Measurements from ENCODE around the gene CDH13. TPM values are rescaled to one million over a fixed set of nuclear protein-coding genes. Genes with fewer than 3 reads are reported as not detected.
A peak's percentile ranks its signal among the peaks of the same experiment; 100 is the strongest.

The CDH13 gene
- total and polyA plus RNA-seq, 9 of the 15 experiments (the other 6 are each of a cell fraction or from before 2014, with no cell fraction given): 0.03 TPM; not detected in 8

GRCh38 chr16:83807327-83807709, 1180.5 kb downstream of the CDH13 start:
- ChIA-PET CTCF (ENCODE audit: low intra/inter-chr PET ratio) (no interaction called here), POLR2A (interaction anchor here (1.0 to 1.8 kb wide), 3 partner anchors 10 to 82 kb away, joined by 3 read pairs; no protein-coding TSS in a partner anchor)
- Histone ChIP-seq H3K9ac (ENCODE audit: insufficient read depth in 1 of 2, low read depth in 2 of 2, low read length in 2 of 2) (peak overlapping the region; percentile 9 to 11; a peak in 2 of 4 replicates), H3K4me1 (replicated peaks in 1 of 2; ENCODE audit: control insufficient read depth in 2 of 2, insufficient read depth in 2 of 2, low read length in 2 of 2) (peaks cover 4 to 9% of the 10 kb centered on the region in 2 experiments; a peak in 4 of 5 replicates), H3K27ac (ENCODE audit: extremely low read depth, low read depth, low read length) (peak overlapping the region; percentile 25; the same call in 2 of the 3 replicates), H3K36me3 (ENCODE audit: control insufficient read depth, insufficient read depth, low read length) (peaks cover 33% of the 10 kb centered on the region), H2AFZ (ENCODE audit: low read depth, low read length) (peak overlapping the region; percentile 98), H4K20me1 (replicated peaks; ENCODE audit: control insufficient read depth, insufficient read depth, low read length) (peaks cover 6% of the 10 kb centered on the region; the same call in 1 of the 2 replicates), H3K79me2 (ENCODE audit: control insufficient read depth, insufficient read depth, low read length) (peaks cover 22% of the 10 kb centered on the region), H3K27me3 (ENCODE audit: control insufficient read depth in 2 of 2, insufficient read depth in 2 of 2, low read length in 2 of 2) (peaks cover 13 to 16% of the 10 kb centered on the region in 2 experiments), H3K9me1 (ENCODE audit: control insufficient read depth, insufficient read depth, low read length) (peaks cover 3% of the 10 kb centered on the region), H3K9me3 (replicated peaks; ENCODE audit: control insufficient read depth, insufficient read depth, low read depth, low read length) (no peaks in the 10 kb centered on the region), H3K4me2 (ENCODE audit: insufficient read depth, low read length) (peak overlapping the region; percentile 74), H3K4me3 (peak overlapping the region; percentile 90; the same call in 1 of the 2 replicates)
- ATAC-seq (peak; percentile 13), DNase-seq (ENCODE audit: extremely low read depth in 1 of 4, low spot score in 3 of 4) (no peak), FAIRE-seq (no peak)
- WGBS (ENCODE audit: insufficient coverage, low coverage, missing lambda C conversion rate): 43% methylated on average over 7 of the region's 8 CpGs
- intact Hi-C loops (cut with micrococcal nuclease) (no loop called here), in situ Hi-C loops (cut with MboI) (no loop called here)
- no TSS peak for BruUV-seq (replicated peaks)
- TF ChIP-seq ARHGAP35 (IDR thresholded peaks at IDR 0.05; ENCODE audit: partially characterized antibody): no peak
- TF ChIP-seq ZNF354B (CRISPR knock-in tag; IDR thresholded peaks at IDR 0.05): no peak
- TF ChIP-seq, protein P1, sequence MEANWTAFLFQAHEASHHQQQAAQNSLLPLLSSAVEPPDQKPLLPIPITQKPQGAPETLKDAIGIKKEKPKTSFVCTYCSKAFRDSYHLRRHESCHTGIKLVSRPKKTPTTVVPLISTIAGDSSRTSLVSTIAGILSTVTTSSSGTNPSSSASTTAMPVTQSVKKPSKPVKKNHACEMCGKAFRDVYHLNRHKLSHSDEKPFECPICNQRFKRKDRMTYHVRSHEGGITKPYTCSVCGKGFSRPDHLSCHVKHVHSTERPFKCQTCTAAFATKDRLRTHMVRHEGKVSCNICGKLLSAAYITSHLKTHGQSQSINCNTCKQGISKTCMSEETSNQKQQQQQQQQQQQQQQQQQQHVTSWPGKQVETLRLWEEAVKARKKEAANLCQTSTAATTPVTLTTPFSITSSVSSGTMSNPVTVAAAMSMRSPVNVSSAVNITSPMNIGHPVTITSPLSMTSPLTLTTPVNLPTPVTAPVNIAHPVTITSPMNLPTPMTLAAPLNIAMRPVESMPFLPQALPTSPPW (CRISPR knock-in tag; IDR thresholded peaks at IDR 0.05): no peak
- TF ChIP-seq HIVEP1 (CRISPR knock-in tag; IDR thresholded peaks at IDR 0.05): no peak
- TF ChIP-seq YY1 (IDR thresholded peaks at IDR 0.05; ENCODE audit: borderline replicate concordance in 1 of 3, control insufficient read depth in 1 of 3, extremely low read depth in 1 of 3, insufficient read depth in 3 of 3, insufficient read length in 1 of 3, insufficient replicate concordance in 2 of 3, low read depth in 1 of 3, low read length in 2 of 3): no peak
- TF ChIP-seq SRSF7 (optimal IDR thresholded peaks at IDR 0.05; ENCODE audit: low read depth, low read length): no peak
- TF ChIP-seq GATAD2A (IDR thresholded peaks at IDR 0.05): no peak
- TF ChIP-seq CCAR2 (IDR thresholded peaks at IDR 0.05; ENCODE audit: low read depth, low read length): no peak
- TF ChIP-seq ZZZ3 (IDR thresholded peaks at IDR 0.05): no peak
- TF ChIP-seq BRD9 (IDR thresholded peaks at IDR 0.05; ENCODE audit: low read depth, partially characterized antibody): no peak
- no peak for TF ChIP-seq GATAD2B (IDR thresholded peaks at IDR 0.05; ENCODE audit: borderline replicate concordance)
- no peak for TF ChIP-seq SLC30A9 (CRISPR knock-in tag; IDR thresholded peaks at IDR 0.05)
- TF ChIP-seq EWSR1 (IDR thresholded peaks at IDR 0.05; ENCODE audit: borderline replicate concordance, low read depth, partially characterized antibody): no peak
- no peak for TF ChIP-seq XRCC4 (IDR thresholded peaks at IDR 0.05; ENCODE audit: extremely low read depth, insufficient read depth, insufficient read length)
- no peak for TF ChIP-seq ZNF778 (CRISPR knock-in tag; IDR thresholded peaks at IDR 0.05)
- no peak for TF ChIP-seq HDAC6 (IDR thresholded peaks at IDR 0.05; ENCODE audit: low read depth, low read length)
- TF ChIP-seq MTF1 (CRISPR knock-in tag; IDR thresholded peaks at IDR 0.05; ENCODE audit: borderline replicate concordance): no peak
- TF ChIP-seq ELF2 (CRISPR knock-in tag; IDR thresholded peaks at IDR 0.05): no peak

Measured in K562 (cell line).